ENCODE results near the gene PTPN2. TPM values are rescaled to one million over a fixed set of nuclear protein-coding genes. Genes with fewer than 3 reads are reported as not detected.

PTPN2 gene
- total RNA-seq, 1 donor from 2014 or later: 11.0 TPM

- DNase-seq: no peak
- Histone ChIP-seq H3K4me1 (no peaks in the 10 kb centered on the region), H3K36me3 (no peaks in the 10 kb centered on the region), H3K27ac (replicated peaks) (no peak overlapping the region), H3K4me3 (no peak overlapping the region), H3K9me3 (replicated peaks) (no peaks in the 10 kb centered on the region), H3K27me3 (ENCODE audit: low read depth) (no peaks in the 10 kb centered on the region)
- intact Hi-C loops (cut with micrococcal nuclease): no loop called here
- no peak for TF ChIP-seq CTCF (IDR thresholded peaks at IDR 0.05; ENCODE audit: borderline replicate concordance)
Measured at GRCh38 chr18:12872408-12872807, 11.6 kb downstream of the PTPN2 start.

- Histone ChIP-seq H3K27ac (replicated peaks) (no peak overlapping the region), H3K4me3 (no peak overlapping the region), H3K27me3 (ENCODE audit: low read depth) (no peaks in the 10 kb centered on the region), H3K9me3 (replicated peaks) (no peaks in the 10 kb centered on the region), H3K4me1 (peaks cover 8% of the 10 kb centered on the region), H3K36me3 (no peaks in the 10 kb centered on the region)
- no peak for TF ChIP-seq CTCF (IDR thresholded peaks at IDR 0.05; ENCODE audit: borderline replicate concordance)
- intact Hi-C loops (cut with micrococcal nuclease): no loop called here
- no peak for DNase-seq
Measured at GRCh38 chr18:12868576-12868975, 15.5 kb downstream of the PTPN2 start.

GRCh38 chr18:12867441-12868123, 16.5 kb downstream of the PTPN2 start:
- H3K36me3 ChIP-seq: no peaks in the 10 kb centered on the region
- no peak overlapping the region for H3K4me3 ChIP-seq
- no peaks in the 10 kb centered on the region for H3K27me3 ChIP-seq (ENCODE audit: low read depth)
- H3K27ac ChIP-seq (replicated peaks): no peak overlapping the region
- H3K4me1 ChIP-seq: peaks cover 13% of the 10 kb centered on the region
- intact Hi-C loops (cut with micrococcal nuclease): no loop called here
- no peak for DNase-seq
- TF ChIP-seq CTCF (IDR thresholded peaks at IDR 0.05; ENCODE audit: borderline replicate concordance): no peak
- H3K9me3 ChIP-seq (replicated peaks): no peaks in the 10 kb centered on the region

- intact Hi-C loops (cut with micrococcal nuclease): no loop called here
Measured at GRCh38 chr18:12863687-12864216, 20.3 kb downstream of the PTPN2 start.

GRCh38 chr18:12862874-12863482, 21.1 kb downstream of the PTPN2 start:
- intact Hi-C loops (cut with micrococcal nuclease): no loop called here
- no peak overlapping the region for H3K27ac ChIP-seq (replicated peaks)
- peaks cover 25% of the 10 kb centered on the region for H3K4me1 ChIP-seq
- H3K27me3 ChIP-seq (ENCODE audit: low read depth): no peaks in the 10 kb centered on the region
- DNase-seq: no peak
- H3K9me3 ChIP-seq (replicated peaks): no peaks in the 10 kb centered on the region
- no peak overlapping the region for H3K4me3 ChIP-seq
- TF ChIP-seq CTCF (IDR thresholded peaks at IDR 0.05; ENCODE audit: borderline replicate concordance): no peak
- H3K36me3 ChIP-seq: no peaks in the 10 kb centered on the region

More at GRCh38 chr18:12863687-12864216, 20.3 kb downstream of the PTPN2 start:
- no peak overlapping the region for H3K4me3 ChIP-seq
- TF ChIP-seq CTCF (IDR thresholded peaks at IDR 0.05; ENCODE audit: borderline replicate concordance): no peak
- H3K36me3 ChIP-seq: no peaks in the 10 kb centered on the region
- no peak overlapping the region for H3K27ac ChIP-seq (replicated peaks)
- no peaks in the 10 kb centered on the region for H3K27me3 ChIP-seq (ENCODE audit: low read depth)
- no peaks in the 10 kb centered on the region for H3K9me3 ChIP-seq (replicated peaks)
- peaks cover 25% of the 10 kb centered on the region for H3K4me1 ChIP-seq
- no peak for DNase-seq
